Rectal smooth muscle tissue (tissue), 1 donor: ENCODE data around the gene ZDHHC16.
"Not testable (repeated sequence)": the region's sequence is repeated elsewhere in the genome, so short reads cannot be mapped to it uniquely, and the experiment has no call there.

Experiments used
- H3K27ac ChIP-seq: one replicate; pipeline ENCODE4 v1.7.0; 2013; ENCODE audit warnings: low read depth, low read length, inconsistent platforms
- H3K27me3 ChIP-seq: one replicate; pipeline ENCODE4 v1.7.0; 2013; ENCODE audit warnings: low read length; ENCODE audit not compliant: control insufficient read depth, insufficient read depth
- H3K36me3 ChIP-seq: one replicate; pipeline ENCODE4 v1.7.0; 2013; ENCODE audit warnings: low read length; ENCODE audit not compliant: control insufficient read depth, insufficient read depth
- H3K4me1 ChIP-seq: one replicate; pipeline ENCODE4 v1.7.0; 2013; ENCODE audit warnings: low read length; ENCODE audit not compliant: control insufficient read depth, insufficient read depth
- H3K4me3 ChIP-seq: one replicate; pipeline ENCODE4 v1.7.0; 2013; ENCODE audit warnings: low read length
- H3K9ac ChIP-seq: one replicate; pipeline ENCODE4 v1.7.0; 2013; ENCODE audit warnings: low read length

Gene ZDHHC16

DNA sequence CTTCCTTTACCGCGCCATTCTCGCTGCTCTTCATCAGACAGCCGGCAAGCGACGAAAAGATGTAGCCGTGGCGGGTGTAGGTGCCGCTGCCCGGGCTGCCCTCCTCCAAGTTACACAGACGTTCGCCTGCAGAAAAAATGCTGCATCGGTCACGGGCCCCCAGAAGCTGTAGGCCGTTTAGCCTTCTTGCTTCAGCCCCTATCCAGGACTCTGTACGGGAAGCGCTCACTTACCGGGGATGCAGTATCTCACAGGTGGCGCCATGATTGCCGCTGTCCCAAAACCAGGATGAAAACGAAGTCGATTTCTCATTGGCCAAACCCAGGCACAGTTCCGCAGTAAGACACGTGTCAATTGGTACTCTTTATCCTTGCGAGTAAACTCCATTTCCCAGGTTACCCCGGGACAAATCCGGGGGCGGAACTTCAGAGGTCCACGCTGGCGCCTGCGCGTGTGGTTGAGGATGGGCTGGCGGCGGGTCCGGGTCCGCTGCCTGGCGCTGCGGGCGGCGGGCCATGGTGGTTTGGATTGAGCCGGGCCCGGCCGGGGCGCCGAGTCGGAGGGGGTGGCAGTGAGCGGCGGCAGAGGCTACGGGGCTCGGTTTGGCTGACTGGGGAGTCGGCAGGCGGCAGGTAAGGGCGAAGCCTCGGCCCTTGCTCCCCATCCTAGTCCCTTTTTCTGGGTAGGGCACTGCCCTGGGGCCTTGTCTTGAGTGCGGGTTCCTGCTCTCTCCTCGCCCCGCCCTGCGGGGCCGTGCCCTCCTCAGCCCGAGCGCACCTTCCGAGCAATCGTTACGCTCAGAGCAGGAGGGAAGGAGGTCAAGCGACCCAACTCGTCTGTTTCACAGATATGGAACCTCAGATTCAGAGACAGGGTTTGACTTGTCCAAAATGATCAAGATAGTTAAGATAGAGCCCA is at the start of gene ZDHHC16, which contains the start of gene EXOSC1:
Gene ZDHHC16, plus strand, starts transcription at position 454 of the 918 bp plus-strand sequence. CDS start 5,501 bp downstream, outside the sequence.
Gene EXOSC1, minus strand, starts transcription at position 285 of the 918 bp plus-strand sequence. Its CDS starts 21 bp downstream, at position 264.
- peaks cover 5% of the 10 kb centered on the region for H3K36me3 ChIP-seq
- H3K4me1 ChIP-seq, result peaks cover 3% of the 10 kb centered on the region
- peak within 1 kb of the TSS; percentile 54 for H3K9ac ChIP-seq
- H3K27me3 ChIP-seq, result no peaks in the 10 kb centered on the region
- H3K4me3 ChIP-seq, result peak within 1 kb of the TSS; percentile 92
- peak within 1 kb of the TSS; percentile 59 for H3K27ac ChIP-seq

- H3K9ac ChIP-seq, result peak overlapping the region; percentile 27
- peak overlapping the region; percentile 27 for H3K27ac ChIP-seq
- peak overlapping the region; percentile 68 for H3K4me3 ChIP-seq
- H3K27me3 ChIP-seq, result no peaks in the 10 kb centered on the region
- peaks cover 9% of the 10 kb centered on the region for H3K4me1 ChIP-seq
- peaks cover 7% of the 10 kb centered on the region for H3K36me3 ChIP-seq
Measured at GRCh38 chr10:97399843-97400545, 46.0 kb upstream of the ZDHHC16 start.

- peak within 1 kb of the TSS; percentile 27 for H3K9ac ChIP-seq
- H3K4me3 ChIP-seq, result peak within 1 kb of the TSS; percentile 68
- peaks cover 6% of the 10 kb centered on the region for H3K36me3 ChIP-seq
- peak within 1 kb of the TSS; percentile 27 for H3K27ac ChIP-seq
- H3K4me1 ChIP-seq, result peaks cover 9% of the 10 kb centered on the region
- H3K27me3 ChIP-seq, result no peaks in the 10 kb centered on the region
Measured at GRCh38 chr10:97400665-97401454, 45.1 kb upstream of the ZDHHC16 start, which contains the start of gene RRP12. TSS of gene RRP12 (minus strand) at chr10:97401340. CDS start at chr10:97401231, 109 bp downstream.

DNA sequence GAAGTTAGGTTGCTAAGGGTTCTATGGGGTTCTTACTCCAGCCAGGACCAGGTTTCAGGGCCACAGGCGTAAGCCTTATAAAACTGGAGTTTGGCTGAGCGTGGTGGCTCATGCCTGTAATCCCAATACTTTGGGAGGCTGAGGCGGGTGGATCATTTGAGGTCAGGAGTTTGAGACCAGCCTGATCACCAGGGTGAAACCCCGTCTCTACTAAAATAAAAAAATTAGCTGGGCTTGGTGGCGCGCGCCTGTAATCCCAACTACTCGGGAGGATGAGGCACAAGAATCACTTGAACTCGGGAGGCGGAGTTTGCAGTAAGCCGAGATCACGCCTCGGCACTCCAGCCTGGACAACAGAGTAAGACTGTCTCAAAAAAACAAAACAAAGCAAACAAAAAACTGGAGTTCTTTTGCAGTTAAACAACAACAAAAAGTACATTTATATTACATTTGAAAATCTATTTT is 44.5 kb upstream of the ZDHHC16 start:
- H3K9ac ChIP-seq, result no peak overlapping the region
- peaks cover under 1% of the 10 kb centered on the region for H3K36me3 ChIP-seq
- H3K4me3 ChIP-seq, result peak overlapping the region; percentile 68
- no peaks in the 10 kb centered on the region for H3K27me3 ChIP-seq
- H3K27ac ChIP-seq, result no peak overlapping the region
- H3K4me1 ChIP-seq, result peaks cover 9% of the 10 kb centered on the region

DNA sequence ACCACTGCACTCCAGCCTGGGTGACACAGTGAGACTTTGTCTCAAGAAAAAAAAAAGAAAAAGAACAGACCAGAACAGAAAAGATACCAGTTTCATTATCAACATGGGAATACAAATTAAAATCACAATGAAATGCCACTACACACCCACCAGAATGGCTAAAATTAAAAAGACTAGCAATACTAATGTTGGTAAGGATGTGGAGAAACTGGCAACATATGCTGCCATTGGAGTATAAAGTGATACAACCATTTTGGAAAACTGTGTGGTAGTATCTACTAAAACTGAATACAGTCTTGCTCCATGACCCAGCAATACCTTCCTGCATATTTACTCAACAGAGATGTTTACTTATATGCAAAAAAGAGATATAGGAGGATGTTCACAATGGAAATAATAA is 41.9 kb upstream of the ZDHHC16 start:
- Histone ChIP-seq H3K4me1 (peaks cover 9% of the 10 kb centered on the region), H3K4me3 (no peak overlapping the region), H3K36me3 (no peaks in the 10 kb centered on the region), H3K27me3 (no peaks in the 10 kb centered on the region), H3K27ac (no peak overlapping the region), H3K9ac (no peak overlapping the region)

GRCh38 chr10:97406064-97406463 is 39.9 kb upstream of the ZDHHC16 start:
- no peaks in the 10 kb centered on the region for H3K27me3 ChIP-seq
- no peaks in the 10 kb centered on the region for H3K36me3 ChIP-seq
- H3K27ac ChIP-seq, result no peak overlapping the region
- no peak overlapping the region for H3K4me3 ChIP-seq
- no peak overlapping the region for H3K9ac ChIP-seq
- no peaks in the 10 kb centered on the region for H3K4me1 ChIP-seq

GRCh38 chr10:97406483-97406882 is 39.5 kb upstream of the ZDHHC16 start:
- H3K36me3 ChIP-seq, H3K27ac ChIP-seq, H3K4me1 ChIP-seq, H3K4me3 ChIP-seq, H3K9ac ChIP-seq, H3K27me3 ChIP-seq: not testable (repeated sequence)

- no peaks in the 10 kb centered on the region for H3K4me1 ChIP-seq
- H3K27me3 ChIP-seq, result no peaks in the 10 kb centered on the region
- no peaks in the 10 kb centered on the region for H3K36me3 ChIP-seq
- no peak overlapping the region for H3K27ac ChIP-seq
- H3K4me3 ChIP-seq, result peak overlapping the region; percentile 17
- no peak overlapping the region for H3K9ac ChIP-seq
Measured at GRCh38 chr10:97407211-97407951, 38.6 kb upstream of the ZDHHC16 start.

DNA sequence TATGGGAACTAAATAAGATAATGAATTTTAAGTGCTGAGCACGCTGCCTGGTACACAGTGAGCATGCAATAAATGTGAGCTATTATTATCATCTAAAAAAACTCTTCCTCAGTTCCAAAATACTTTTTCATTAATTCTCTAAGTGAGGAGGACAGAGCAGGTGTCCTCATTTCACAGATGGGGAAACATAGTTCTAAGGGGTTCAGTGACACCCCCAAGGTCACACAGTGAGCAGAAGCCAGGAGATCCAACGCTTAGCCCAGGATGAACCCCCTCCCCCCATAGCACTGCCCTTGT is 38.1 kb upstream of the ZDHHC16 start:
- no peak overlapping the region for H3K27ac ChIP-seq
- no peak overlapping the region for H3K4me3 ChIP-seq
- no peak overlapping the region for H3K9ac ChIP-seq
- H3K4me1 ChIP-seq, result no peaks in the 10 kb centered on the region
- no peaks in the 10 kb centered on the region for H3K27me3 ChIP-seq
- no peaks in the 10 kb centered on the region for H3K36me3 ChIP-seq

- H3K4me1 ChIP-seq, result no peaks in the 10 kb centered on the region
- H3K27me3 ChIP-seq, result no peaks in the 10 kb centered on the region
- no peak overlapping the region for H3K4me3 ChIP-seq
- no peak overlapping the region for H3K9ac ChIP-seq
- H3K27ac ChIP-seq, result no peak overlapping the region
- no peaks in the 10 kb centered on the region for H3K36me3 ChIP-seq
Measured at GRCh38 chr10:97408496-97408992, 37.4 kb upstream of the ZDHHC16 start.

- Histone ChIP-seq H3K36me3 (no peaks in the 10 kb centered on the region), H3K9ac (no peak overlapping the region), H3K27ac (no peak overlapping the region), H3K27me3 (no peaks in the 10 kb centered on the region), H3K4me3 (no peak overlapping the region), H3K4me1 (no peaks in the 10 kb centered on the region)
Measured at GRCh38 chr10:97411406-97411805, 34.6 kb upstream of the ZDHHC16 start.
